CD14-positive monocyte (primary cell): Measurements from ENCODE around the gene ZNF681. TPM values are rescaled to one million over a fixed set of nuclear protein-coding genes. Genes with fewer than 3 reads are reported as not detected.
A peak's percentile ranks its signal among the peaks of the same experiment; 100 is the strongest.

Source experiments
- DNase-seq, 3 donors: peaks; one replicate each; pipeline ENCODE4 v3.0.0-alpha.2; 2011 to 2022
- H2AFZ ChIP-seq: 2 replicates; pipeline ENCODE4 v1.6.0; 2012; ENCODE audit warnings: mild to moderate bottlenecking, low read depth, low read length, inconsistent platforms; ENCODE audit not compliant: insufficient read depth, poor library complexity, severe bottlenecking
- H3K27ac ChIP-seq, 2 donors: 1 replicate in 1 of 2; 2 replicates in 1 of 2; pipeline ENCODE4 v1.5.1; 2012 to 2013; ENCODE audit warnings: low read length in 2 of 2, control low read depth in 1 of 2, inconsistent platforms in 1 of 2, low read depth in 1 of 2, mild to moderate bottlenecking in 1 of 2
- H3K27me3 ChIP-seq, 2 donors: one replicate each; pipeline versions ENCODE4 v1.6.0 to v1.6.1; 2011 to 2013; ENCODE audit warnings: low read length in 2 of 2; ENCODE audit not compliant: control insufficient read depth in 2 of 2, insufficient read depth in 2 of 2
- H3K36me3 ChIP-seq, 2 donors: replicated peaks in 1 of 2; 1 replicate in 1 of 2; 2 replicates in 1 of 2; pipeline versions ENCODE4 v1.5.1 to v1.6.1; 2012 to 2013; ENCODE audit warnings: low read length in 2 of 2, control low read depth in 1 of 2, inconsistent platforms in 1 of 2, mild to moderate bottlenecking in 1 of 2; ENCODE audit not compliant: insufficient read depth in 2 of 2, control insufficient read depth in 1 of 2
- H3K4me1 ChIP-seq, 2 donors: 1 replicate in 1 of 2; 2 replicates in 1 of 2; pipeline versions ENCODE4 v1.5.1 to v1.6.1; 2012 to 2013; ENCODE audit warnings: low read length in 2 of 2, control low read depth in 1 of 2, inconsistent platforms in 1 of 2, mild to moderate bottlenecking in 1 of 2, moderate library complexity in 1 of 2; ENCODE audit not compliant: insufficient read depth in 2 of 2, control insufficient read depth in 1 of 2
- H3K4me2 ChIP-seq: replicated peaks from 2 replicates; pipeline ENCODE3; 2012; ENCODE audit warnings: low read length, moderate library complexity, mild to moderate bottlenecking; ENCODE audit not compliant: poor library complexity, severe bottlenecking; ENCODE audit errors: extremely low read depth
- H3K4me3 ChIP-seq, 3 experiments: fragments of 200-600 bp in 1 of 3; sonication (generic) in 1 of 3; replicated peaks in 1 of 3; 1 replicate in 2 of 3; 2 replicates in 1 of 3; pipeline ENCODE4 v1.5.1; 2011 to 2013; ENCODE audit warnings: low read length in 3 of 3, mild to moderate bottlenecking in 3 of 3, control low read depth in 2 of 3, low read depth in 2 of 3, inconsistent platforms in 1 of 3, moderate library complexity in 1 of 3
- H3K79me2 ChIP-seq: 2 replicates; pipeline ENCODE4 v1.6.0; 2012; ENCODE audit warnings: mild to moderate bottlenecking, control low read depth, inconsistent platforms, low read length, moderate library complexity; ENCODE audit not compliant: insufficient read depth
- H3K9ac ChIP-seq: 2 replicates; pipeline ENCODE4 v1.6.0; 2017; ENCODE audit warnings: low read length, mild to moderate bottlenecking; ENCODE audit not compliant: insufficient read depth, poor library complexity, severe bottlenecking
- H3K9me3 ChIP-seq, 2 donors: replicated peaks in 1 of 2; 1 replicate in 1 of 2; 2 replicates in 1 of 2; pipeline versions ENCODE4 v1.5.1 to v1.6.1; 2012 to 2013; ENCODE audit warnings: low read length in 2 of 2, control low read depth in 1 of 2; ENCODE audit not compliant: control insufficient read depth in 1 of 2, insufficient read depth in 1 of 2
- H4K20me1 ChIP-seq: 2 replicates; pipeline ENCODE4 v1.6.0; 2012; ENCODE audit warnings: mild to moderate bottlenecking, low read length, control low read depth, moderate library complexity; ENCODE audit not compliant: insufficient read depth
- H3K27ac Mint-ChIP-seq, 7 donors: one replicate each; pipeline ENCODE4 v1.8.0; 2020; ENCODE audit warnings: mild to moderate bottlenecking in 7 of 7, mixed read lengths in 7 of 7, moderate library complexity in 6 of 7, inconsistent platforms in 2 of 7
- H3K27me3 Mint-ChIP-seq, 3 donors: one replicate each; pipeline ENCODE4 v1.8.0; 2021 to 2022; ENCODE audit warnings: low read depth in 3 of 3, mild to moderate bottlenecking in 3 of 3, mixed read lengths in 3 of 3, moderate library complexity in 3 of 3, inconsistent platforms in 1 of 3
- H3K36me3 Mint-ChIP-seq, 2 donors: one replicate each; pipeline ENCODE4 v1.8.0; 2020; ENCODE audit warnings: mixed read lengths in 2 of 2, inconsistent platforms in 1 of 2, mild to moderate bottlenecking in 1 of 2
- H3K4me1 Mint-ChIP-seq: one replicate; pipeline ENCODE4 v1.8.0; 2020; ENCODE audit warnings: mild to moderate bottlenecking, mixed read lengths
- H3K4me3 Mint-ChIP-seq, 2 donors: one replicate each; pipeline ENCODE4 v1.8.0; 2020; ENCODE audit warnings: mild to moderate bottlenecking in 2 of 2, mixed read lengths in 2 of 2, moderate library complexity in 1 of 2
- H3K9me3 Mint-ChIP-seq, 7 donors: one replicate each; pipeline ENCODE4 v1.8.0; 2020 to 2022; ENCODE audit warnings: mixed read lengths in 7 of 7, mild to moderate bottlenecking in 6 of 7, moderate library complexity in 6 of 7, inconsistent platforms in 2 of 7
- WGBS: methylation state at CpG from one replicate; pipeline ENCODE4 v1.1.5; 2013; ENCODE audit warnings: missing lambda C conversion rate; ENCODE audit not compliant: insufficient coverage; 5-methylcytosine and 5-hydroxymethylcytosine counted together
- intact Hi-C, 2 donors: fragments of 100-400 bp; cut with micrococcal nuclease; formaldehyde crosslinking; loops; one replicate each; pipeline versions ENCODE4 v1.15.0 to v1.15.1; 2023
- polyA plus RNA-seq, 3 donors: library from polyadenylated mRNA; depleted of rRNA in 1 of 3; unstranded in 2 of 3; stranded (reverse) in 1 of 3; fragments of 300-500 nt in 2 of 3; fragments of >200 nt in 1 of 3; fragmentation: Illumina TruSeq in 2 of 3; gene quantifications; 1 replicate in 2 of 3; 2 replicates in 1 of 3; pipeline ENCODE4 v1.2.3, GENCODE V29; 2012 to 2021
- TF ChIP-seq, protein P1 (sequence below): fragments of 200-600 bp; IDR thresholded peaks from one replicate; pipeline ENCODE4 v1.8.0; 2022; ENCODE audit warnings: antibody characterized with exemption, mild to moderate bottlenecking

The ZNF681 gene
- polyA plus RNA-seq, 3 donors: 0.04 to 0.19 (median 0.05) TPM

DNA sequence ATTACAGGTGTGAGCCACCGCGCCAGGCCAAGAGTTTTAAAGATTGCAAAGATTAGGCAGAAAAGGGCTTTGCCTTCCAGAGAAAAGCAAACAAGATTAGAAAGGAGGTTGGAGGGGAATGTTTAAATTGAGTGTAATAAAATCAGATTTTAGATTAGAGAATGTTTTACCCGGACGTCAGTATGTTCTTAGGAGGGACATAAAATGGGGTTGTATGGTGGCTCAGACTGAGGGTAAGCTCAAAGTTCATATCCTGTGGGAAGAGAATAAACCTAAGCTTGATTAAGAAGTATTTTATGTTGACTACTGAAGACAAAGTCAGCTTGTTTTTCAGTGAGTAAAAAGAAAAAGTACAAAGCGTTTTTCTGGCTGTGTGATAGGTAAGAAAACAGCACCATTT is 34.1 kb upstream of the ZNF681 start:
- WGBS: 100% methylated on average over 4 of the region's 5 CpGs
- Histone ChIP-seq H3K79me2 (no peaks in the 10 kb centered on the region), H3K4me2 (no peak overlapping the region), H3K9me3 (peaks cover 51 to 66% of the 10 kb centered on the region in 2 donors), H4K20me1 (no peaks in the 10 kb centered on the region), H3K9ac (no peak overlapping the region), H3K36me3 (no peaks in the 10 kb centered on the region), H3K27ac (no peak overlapping the region), H3K4me3 (no peak overlapping the region), H3K4me1 (peaks cover 0 to 4% of the 10 kb centered on the region in 2 donors), H3K27me3 (no peaks in the 10 kb centered on the region), H2AFZ (no peak overlapping the region)
- peaks cover 0 to 4% of the 10 kb centered on the region in 2 donors for H3K36me3 Mint-ChIP-seq
- intact Hi-C loops: no loop called here
- H3K27me3 Mint-ChIP-seq: no peaks in the 10 kb centered on the region
- TF ChIP-seq, protein P1, sequence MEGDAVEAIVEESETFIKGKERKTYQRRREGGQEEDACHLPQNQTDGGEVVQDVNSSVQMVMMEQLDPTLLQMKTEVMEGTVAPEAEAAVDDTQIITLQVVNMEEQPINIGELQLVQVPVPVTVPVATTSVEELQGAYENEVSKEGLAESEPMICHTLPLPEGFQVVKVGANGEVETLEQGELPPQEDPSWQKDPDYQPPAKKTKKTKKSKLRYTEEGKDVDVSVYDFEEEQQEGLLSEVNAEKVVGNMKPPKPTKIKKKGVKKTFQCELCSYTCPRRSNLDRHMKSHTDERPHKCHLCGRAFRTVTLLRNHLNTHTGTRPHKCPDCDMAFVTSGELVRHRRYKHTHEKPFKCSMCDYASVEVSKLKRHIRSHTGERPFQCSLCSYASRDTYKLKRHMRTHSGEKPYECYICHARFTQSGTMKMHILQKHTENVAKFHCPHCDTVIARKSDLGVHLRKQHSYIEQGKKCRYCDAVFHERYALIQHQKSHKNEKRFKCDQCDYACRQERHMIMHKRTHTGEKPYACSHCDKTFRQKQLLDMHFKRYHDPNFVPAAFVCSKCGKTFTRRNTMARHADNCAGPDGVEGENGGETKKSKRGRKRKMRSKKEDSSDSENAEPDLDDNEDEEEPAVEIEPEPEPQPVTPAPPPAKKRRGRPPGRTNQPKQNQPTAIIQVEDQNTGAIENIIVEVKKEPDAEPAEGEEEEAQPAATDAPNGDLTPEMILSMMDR: no peak
- no peak overlapping the region for H3K4me3 Mint-ChIP-seq
- peaks cover 26 to 73% (median 55%) of the 10 kb centered on the region in 7 donors for H3K9me3 Mint-ChIP-seq
- H3K27ac Mint-ChIP-seq: no peak overlapping the region
- no peak for DNase-seq
- peaks cover 12% of the 10 kb centered on the region for H3K4me1 Mint-ChIP-seq

DNA sequence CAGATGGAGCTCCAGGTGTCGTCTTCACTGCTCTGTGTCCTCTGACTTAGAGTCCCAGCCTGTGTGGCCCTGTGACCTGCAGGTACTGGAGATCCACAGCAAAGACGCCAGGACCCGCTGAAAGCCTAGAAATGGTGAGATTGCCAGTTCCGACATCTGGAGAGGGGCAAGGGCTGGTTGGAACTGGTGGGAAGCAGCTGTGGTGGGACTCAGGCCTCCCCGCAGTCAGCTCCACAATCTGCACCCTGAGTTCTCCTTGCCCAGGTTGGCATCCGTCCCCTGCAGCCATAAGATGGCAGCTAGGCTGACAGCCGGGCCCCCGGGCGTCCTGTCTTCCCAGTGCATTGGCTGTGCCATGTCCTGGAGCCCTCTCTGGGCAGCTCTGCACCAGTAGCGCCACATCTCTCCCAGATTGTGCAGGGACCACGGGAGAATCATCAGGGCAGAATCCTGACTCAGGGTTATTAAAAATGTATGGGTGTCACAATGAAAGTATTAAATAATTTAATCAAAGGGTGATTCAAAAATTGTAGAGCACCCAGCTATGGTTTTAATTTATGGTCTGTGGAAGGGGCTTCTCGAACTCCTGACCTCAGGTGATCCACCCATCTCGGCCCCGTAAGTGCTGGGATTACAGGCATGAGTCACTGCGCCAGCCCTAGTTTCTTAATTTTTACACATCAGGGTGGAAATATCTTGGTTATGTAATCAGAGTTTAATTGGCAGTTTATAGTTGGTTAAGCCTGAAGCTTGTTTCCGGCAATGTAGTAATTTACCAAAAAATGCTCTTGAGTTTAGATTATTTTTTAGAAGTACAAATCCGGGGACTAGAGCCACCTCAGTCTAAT is 32.2 kb upstream of the ZNF681 start:
- Mint-ChIP-seq H3K4me3 (no peak overlapping the region), H3K36me3 (peaks cover 0 to 6% of the 10 kb centered on the region in 2 donors), H3K27ac (no peak overlapping the region), H3K9me3 (peaks cover 23 to 62% (median 47%) of the 10 kb centered on the region in 7 donors), H3K27me3 (no peaks in the 10 kb centered on the region), H3K4me1 (peaks cover 24% of the 10 kb centered on the region)
- Histone ChIP-seq H2AFZ (no peak overlapping the region), H3K4me3 (no peak overlapping the region), H3K79me2 (no peaks in the 10 kb centered on the region), H3K27ac (no peak overlapping the region), H3K9ac (no peak overlapping the region), H3K36me3 (no peaks in the 10 kb centered on the region), H4K20me1 (no peaks in the 10 kb centered on the region), H3K4me2 (no peak overlapping the region), H3K4me1 (peaks cover 0 to 4% of the 10 kb centered on the region in 2 donors), H3K27me3 (no peaks in the 10 kb centered on the region), H3K9me3 (peaks cover 49 to 62% of the 10 kb centered on the region in 2 donors)
- intact Hi-C loops: no loop called here
- 80% methylated on average over 8 of the region's 17 CpGs for WGBS
- peak in 1 of 3 donors; percentile 26 for DNase-seq
- TF ChIP-seq, protein P1: no peak
